GM19240 (cell line): ENCODE measurements around the gene SHH.

Experiments
- DNase-seq: peaks from one replicate; pipeline ENCODE4 v3.0.0; 2011; ENCODE audit warnings: low spot score; ENCODE audit not compliant: insufficient read length

Gene SHH

DNA sequence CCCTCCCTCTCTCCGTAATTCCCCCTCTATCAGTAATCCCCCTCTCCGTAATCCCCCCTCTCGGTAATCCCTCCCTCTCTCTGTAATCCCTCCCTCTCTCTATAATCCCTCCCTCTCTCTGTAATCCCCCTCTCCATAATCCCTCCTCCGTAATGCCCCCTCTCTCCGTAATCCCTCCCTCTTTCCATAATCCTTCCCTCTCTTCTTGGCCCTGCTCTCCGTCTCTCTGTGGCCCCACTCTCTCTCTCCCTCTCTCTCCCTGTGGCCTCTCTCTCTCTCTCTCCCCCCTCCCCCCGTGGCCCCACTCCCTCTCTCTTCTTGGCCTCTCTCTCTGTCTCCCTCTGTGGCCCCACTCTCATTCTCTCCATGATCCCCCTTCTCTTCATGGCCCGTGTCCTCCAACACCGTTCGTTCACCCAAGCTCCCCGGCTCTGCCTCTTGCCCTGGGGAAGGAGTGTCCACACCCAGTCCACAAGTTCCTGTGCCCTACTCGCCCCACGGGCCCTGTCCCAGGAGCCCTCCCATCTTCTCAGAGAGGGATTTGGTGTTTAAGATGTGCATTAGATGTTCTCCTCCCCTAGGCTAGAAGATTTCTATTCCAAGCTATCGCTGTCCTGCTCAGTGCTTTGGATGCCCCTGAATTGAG, 19.8 kb downstream of the SHH start:
- DNase-seq = no peak

DNA sequence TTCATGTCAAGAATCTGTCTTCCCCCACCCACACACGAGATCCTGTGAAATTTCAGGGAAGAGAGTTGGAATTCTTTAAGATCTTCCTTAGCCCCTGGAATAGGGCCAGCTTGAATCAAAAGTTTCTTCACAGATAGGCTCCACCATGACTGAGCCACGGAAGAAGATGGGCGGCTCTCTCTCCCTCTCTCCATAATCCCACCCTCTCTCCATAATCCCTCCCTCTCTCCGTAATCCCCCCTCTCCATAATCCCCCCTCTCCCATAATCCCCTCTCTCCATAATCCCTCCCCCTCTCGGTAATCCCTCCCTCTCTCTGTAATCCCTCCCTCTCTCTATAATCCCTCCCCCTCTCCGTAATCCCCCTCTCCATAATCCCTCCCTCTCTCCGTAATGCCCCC, 20.4 kb downstream of the SHH start:
- no peak for DNase-seq

DNA sequence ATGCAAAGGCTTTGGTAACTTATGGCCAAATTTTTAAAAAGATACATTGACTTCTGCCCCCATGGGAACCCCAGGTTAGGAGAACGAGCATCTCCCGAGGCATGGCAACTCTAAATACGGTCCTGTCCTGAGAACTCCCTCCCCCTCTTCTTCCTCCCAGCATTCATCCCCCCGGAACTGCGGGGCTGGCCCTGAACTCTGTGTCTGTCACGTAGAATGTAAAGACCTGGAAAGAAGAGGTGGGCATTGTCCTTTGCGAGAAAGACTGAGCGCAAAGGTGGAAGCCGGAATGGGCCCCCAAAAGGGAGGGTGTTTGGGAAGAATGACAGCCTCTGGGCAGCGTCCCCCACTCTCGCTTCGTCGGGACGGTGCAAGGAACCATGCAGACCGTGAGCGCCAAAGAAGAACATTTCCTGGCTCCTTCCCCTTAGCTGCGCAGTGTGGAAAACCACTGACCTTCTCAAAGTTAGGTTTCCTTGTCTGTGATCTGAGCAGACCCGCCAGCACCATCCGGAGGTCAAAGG, 21.0 kb downstream of the SHH start:
- no peak for DNase-seq

DNA sequence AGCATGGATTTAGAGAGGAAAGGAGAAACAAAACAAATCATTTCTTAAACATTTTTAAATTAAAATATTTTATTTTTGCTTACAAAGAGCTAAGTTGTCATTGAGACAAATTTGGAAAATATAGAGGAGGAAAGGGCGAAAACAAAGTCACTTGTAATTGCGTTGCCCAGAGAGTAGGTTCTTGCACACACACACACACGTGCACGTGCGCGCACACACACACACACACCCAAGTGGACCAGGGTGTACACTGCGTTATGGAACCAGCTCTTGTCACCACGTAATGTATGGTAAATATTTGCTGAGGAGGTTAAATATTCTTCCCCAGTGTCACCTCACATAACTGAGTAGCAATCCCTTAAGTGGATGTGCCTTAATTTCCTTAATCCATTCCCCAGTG, 21.6 kb downstream of the SHH start:
- no peak for DNase-seq

- no peak for DNase-seq
These were observed 23.1 kb downstream of the SHH start for GRCh38 chr7:155789001-155789725.

- DNase-seq = no peak
These were observed 23.7 kb downstream of the SHH start for GRCh38 chr7:155788616-155789000.

DNA sequence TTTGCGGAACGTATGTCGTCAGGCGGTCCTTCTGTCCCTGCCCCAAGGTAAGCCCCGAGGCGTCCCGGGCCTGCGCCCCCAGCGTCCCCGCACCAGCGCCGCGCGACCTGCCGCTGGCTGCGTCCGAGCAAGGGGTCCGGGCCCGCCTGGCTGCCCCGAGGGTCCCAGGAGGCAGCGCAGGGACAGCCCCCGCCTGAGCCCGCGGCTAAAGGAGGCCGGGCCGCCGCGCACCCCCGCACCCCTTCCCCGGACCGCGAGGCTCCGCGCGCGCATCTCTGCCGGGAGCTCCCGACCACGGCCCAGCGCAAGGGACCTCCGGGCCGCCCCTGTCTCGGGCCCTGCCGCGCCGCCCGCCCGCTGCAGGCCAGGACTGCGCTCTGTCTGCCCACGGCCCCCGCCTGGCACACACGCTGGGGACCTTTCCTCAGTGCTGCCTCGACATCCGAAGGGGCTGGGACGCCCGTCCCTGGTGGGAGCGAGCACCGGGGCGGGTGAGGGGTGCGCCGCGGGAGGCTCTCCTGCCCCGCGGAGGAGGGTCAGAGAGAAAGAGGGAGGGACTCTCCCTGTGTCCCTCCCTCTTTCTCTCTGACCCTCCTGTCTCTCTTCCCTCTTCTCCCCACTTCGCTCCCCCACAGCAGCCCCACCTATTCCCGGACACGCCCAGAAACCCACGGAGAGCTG, 25.0 kb downstream of the SHH start:
- no peak for DNase-seq

- DNase-seq = no peak
These were observed 25.8 kb downstream of the SHH start for GRCh38 chr7:155786491-155786890.

DNA sequence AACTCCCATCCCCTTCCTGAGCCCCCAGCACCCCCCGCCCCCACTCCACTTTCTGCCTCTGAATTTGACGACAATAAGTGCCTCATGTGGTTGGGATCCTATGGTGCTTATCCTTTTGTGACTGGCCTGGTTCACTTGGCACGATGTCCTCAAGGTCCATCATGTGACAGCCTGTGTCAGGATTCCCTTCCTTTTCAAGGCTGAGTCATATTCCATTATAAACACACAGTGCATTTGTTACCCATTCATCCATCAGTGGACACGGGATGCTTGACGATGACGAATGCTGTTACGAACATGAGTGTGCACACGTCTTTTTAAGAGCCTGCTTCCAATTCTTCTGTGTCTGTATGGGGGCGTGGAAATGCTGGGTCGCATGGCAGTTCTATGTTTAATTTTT, 26.7 kb downstream of the SHH start:
- DNase-seq = no peak

DNA sequence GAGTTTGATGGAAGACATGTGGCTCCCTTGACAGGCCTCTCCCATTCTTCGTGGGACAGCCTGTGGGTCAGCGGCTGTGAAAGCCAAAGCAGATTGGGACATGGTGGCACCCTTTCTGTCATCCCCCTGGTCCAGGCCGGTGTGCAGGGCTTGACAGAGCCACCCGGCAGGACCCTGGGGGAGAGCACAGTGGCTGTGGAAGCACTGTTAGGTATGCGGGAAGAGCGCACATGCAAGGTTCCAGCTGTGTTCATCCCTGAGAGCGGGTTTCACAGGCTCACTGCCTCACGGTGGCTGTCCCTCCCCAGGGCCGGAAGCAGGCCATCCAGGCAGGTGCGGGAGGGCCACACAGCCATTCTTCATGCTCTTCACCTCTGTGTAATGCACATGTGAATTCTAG, 29.8 kb downstream of the SHH start:
- no peak for DNase-seq

DNA sequence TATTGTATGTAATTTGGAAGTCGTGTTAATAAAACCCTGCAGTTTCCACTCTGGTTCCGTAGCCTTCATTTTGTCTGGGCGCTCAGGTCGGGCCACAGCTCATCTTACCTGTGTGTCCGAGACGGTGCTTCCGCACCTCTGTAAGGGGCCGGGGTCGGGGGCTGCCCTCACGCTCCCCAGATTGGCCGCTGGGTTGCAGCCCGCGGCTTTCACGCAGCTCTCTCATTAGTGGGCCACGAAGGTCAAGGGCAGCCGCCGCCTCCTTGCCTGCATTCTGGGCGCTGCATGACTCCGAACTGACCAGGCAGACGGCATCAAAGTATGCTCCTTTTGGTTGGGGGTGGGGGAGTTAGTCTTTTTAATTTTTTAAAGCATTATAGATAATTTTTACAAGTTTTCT, 30.8 kb downstream of the SHH start:
- no peak for DNase-seq

DNA sequence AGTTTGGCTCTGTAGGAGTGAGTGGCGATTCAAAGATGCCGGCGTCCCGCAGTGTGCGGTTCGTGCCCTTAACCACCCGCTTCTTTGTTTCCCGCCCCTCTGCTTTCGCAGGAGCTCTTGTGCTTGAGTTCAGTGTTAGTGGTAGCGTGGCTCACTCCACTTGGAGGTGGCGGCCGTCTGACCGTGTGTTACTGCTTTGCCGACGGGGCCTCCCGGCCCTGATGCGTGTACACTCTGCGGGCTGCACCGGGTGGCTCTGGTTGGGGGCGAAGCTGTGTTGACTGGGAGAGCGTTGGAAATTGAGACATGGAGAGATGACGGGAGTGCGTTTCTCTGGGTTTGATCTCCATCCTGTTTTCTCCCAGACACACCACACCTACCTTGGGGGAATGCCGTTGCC, 31.4 kb downstream of the SHH start:
- no peak for DNase-seq

DNA sequence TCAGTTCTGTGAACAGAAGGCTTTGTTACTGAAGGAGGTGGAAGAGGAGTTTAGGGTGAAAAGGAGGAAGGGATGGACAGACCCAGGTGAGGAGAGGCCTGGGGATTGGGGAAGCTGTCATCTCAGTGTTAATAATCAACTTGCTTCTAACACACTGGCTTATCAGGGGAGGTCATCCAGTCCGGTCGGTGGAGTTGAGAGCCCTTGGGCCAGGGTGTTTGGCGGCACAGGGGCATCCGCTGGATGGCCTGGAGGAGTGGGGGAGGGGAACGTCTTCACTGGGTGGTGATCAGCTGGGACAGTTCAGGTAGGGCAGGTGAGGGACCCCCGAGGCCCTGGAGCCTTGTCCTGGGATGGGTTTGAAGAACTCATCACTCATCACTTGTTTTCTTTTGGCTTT, 33.9 kb downstream of the SHH start:
- no peak for DNase-seq

- DNase-seq = no peak
These were observed 35.7 kb downstream of the SHH start for GRCh38 chr7:155776606-155777005.

- DNase-seq = no peak
These were observed 36.6 kb downstream of the SHH start for GRCh38 chr7:155775691-155776090.

GRCh38 chr7:155774947-155775346, 37.3 kb downstream of the SHH start:
- DNase-seq = no peak

GRCh38 chr7:155773531-155773930, 38.7 kb downstream of the SHH start:
- DNase-seq = no peak

GRCh38 chr7:155770241-155770640, 42.0 kb downstream of the SHH start:
- no peak for DNase-seq

DNA sequence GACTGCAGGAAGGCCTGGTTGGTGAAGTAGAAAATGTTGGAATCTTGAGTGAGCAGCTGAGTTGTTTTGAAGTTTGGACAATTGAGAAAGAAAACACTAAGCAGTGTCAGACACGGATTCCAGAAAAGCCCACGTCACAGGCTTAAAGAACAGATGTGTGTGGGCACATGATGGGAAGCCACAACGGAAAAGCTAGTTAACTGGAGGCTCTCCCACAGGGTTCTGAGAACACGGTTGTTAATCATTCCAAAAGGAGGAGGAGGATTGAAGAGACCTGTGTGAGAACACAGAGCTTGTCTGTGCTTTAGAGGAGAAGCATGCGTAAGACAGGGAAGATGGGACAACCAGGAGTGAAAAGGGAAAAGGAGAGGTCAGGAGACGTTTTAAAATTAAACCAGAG, 42.6 kb downstream of the SHH start:
- no peak for DNase-seq

DNA sequence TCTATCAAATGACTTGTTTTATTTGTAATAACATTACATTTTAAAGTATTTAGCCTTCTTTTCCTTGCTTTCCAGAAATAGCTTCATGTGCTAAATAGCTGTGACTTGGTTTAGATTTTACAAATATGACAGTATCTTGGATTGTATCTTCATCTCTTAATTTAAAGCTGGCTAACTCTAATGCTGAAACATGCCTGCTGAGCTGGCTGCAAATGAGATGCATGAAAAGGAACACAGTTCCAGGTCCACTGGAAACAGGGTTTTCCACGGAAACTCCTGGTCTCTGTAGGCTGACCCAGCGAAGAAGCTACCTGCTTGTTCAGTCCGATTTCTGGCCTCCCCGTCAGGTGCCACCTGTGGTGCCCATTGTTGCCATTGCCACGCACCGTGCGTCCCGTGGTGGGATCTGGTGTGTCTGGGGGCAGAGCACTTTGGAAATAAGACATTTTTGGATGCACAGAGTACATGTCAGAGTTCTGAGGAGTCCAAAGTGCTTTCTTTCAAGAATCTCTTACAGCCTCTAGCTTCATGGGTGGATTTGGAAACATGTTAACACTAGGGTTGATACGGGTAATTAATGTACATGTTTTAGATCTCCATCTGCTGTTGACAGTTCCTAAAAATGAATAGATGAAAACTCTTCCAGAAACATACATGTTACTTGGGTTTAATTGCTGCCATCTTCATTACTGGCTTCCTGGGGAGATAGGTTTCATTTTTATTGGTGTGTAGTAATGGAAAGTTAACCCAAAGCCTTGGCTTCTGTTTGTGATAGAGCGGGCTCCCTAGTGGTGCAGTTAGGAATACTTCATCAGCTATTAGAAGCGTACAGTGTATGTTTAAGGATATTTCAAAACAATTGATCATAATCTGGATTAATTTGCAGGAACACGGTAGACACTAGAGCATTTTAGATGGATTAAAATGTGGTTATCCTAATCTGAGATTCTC, 45.0 kb downstream of the SHH start:
- DNase-seq = no peak

DNA sequence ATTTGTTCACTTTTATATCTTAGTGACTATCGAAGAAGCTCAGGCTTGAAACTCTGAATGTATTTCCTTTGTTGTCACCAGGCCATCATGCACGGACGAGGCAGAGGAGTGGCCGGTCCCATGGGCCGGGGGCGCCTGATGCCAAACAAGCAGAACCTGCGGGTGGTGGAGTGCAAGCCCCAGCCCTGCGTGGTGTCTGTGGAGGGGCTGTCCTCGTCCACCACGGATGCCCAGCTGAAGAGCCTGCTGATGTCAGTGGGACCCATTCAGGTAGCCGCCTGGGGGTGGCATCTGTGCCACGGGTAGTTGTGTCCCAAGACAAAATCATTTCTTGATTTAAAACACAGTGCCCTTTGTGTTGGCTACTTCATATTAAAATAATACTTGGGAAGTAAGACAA, 45.9 kb downstream of the SHH start:
- no peak for DNase-seq
